Activated T-helper 9 cell treated with anti-CD3 and anti-CD28 coated beads, Interleukin-2, amount 50 U/mL, for 16 hours (primary cell): Measurements from ENCODE around the gene NELL2.

Experiments used
- DNase-seq: peaks from one replicate; pipeline ENCODE4 v3.0.0-alpha.2; 2020; ENCODE audit warnings: low read depth

The NELL2 gene

GRCh38 chr12:44526655-44527182 is 349.4 kb downstream of the NELL2 start:
- no peak for DNase-seq

- no peak for DNase-seq
Observed at GRCh38 chr12:44525806-44526654, 350.1 kb downstream of the NELL2 start.

- no peak for DNase-seq
Observed at GRCh38 chr12:44523828-44524227, 352.3 kb downstream of the NELL2 start.

- DNase-seq: no peak
Observed at GRCh38 chr12:44521702-44522101, 354.4 kb downstream of the NELL2 start.

GRCh38 chr12:44519931-44520330 is 356.2 kb downstream of the NELL2 start:
- no peak for DNase-seq

- DNase-seq: no peak
Observed at GRCh38 chr12:44511289-44511688, 364.8 kb downstream of the NELL2 start.

GRCh38 chr12:44510510-44510909 is 365.6 kb downstream of the NELL2 start:
- DNase-seq: no peak

GRCh38 chr12:44510076-44510475 is 366.0 kb downstream of the NELL2 start:
- DNase-seq: no peak

GRCh38 chr12:44509471-44509870 is 366.6 kb downstream of the NELL2 start:
- DNase-seq: no peak

GRCh38 chr12:44507461-44507860 is 368.7 kb downstream of the NELL2 start:
- no peak for DNase-seq

- no peak for DNase-seq
Observed at GRCh38 chr12:44504799-44505198, 371.3 kb downstream of the NELL2 start.

GRCh38 chr12:44503329-44503728 is 372.8 kb downstream of the NELL2 start:
- DNase-seq: no peak

- DNase-seq: no peak
Observed at GRCh38 chr12:44502681-44503080, 373.4 kb downstream of the NELL2 start.

- DNase-seq: no peak
Observed at GRCh38 chr12:44500423-44500822, 375.7 kb downstream of the NELL2 start.

GRCh38 chr12:44497044-44497443 is 379.1 kb downstream of the NELL2 start:
- no peak for DNase-seq

GRCh38 chr12:44490181-44490580 is 385.9 kb downstream of the NELL2 start:
- DNase-seq: no peak

- DNase-seq: no peak
Observed at GRCh38 chr12:44488180-44488579, 387.9 kb downstream of the NELL2 start.

GRCh38 chr12:44484862-44485261 is 391.3 kb downstream of the NELL2 start:
- no peak for DNase-seq

GRCh38 chr12:44477331-44477980 is 398.7 kb downstream of the NELL2 start:
- no peak for DNase-seq

GRCh38 chr12:44476683-44477082 is 399.4 kb downstream of the NELL2 start:
- no peak for DNase-seq

GRCh38 chr12:44465139-44465538 is 411.0 kb downstream of the NELL2 start:
- DNase-seq: no peak

- DNase-seq: no peak
Observed at GRCh38 chr12:44464180-44464579, 411.9 kb downstream of the NELL2 start.

GRCh38 chr12:44462729-44463128 is 413.4 kb downstream of the NELL2 start:
- DNase-seq: no peak
